GM12878 (cell line): ENCODE results near the gene SLC7A5. TPM values are rescaled to one million over a fixed set of nuclear protein-coding genes. Genes with fewer than 3 reads are reported as not detected.

Experiments
- PML ChIP-seq: IDR thresholded peaks from 2 replicates; pipeline ENCODE4 v1.6.1; 2012; ENCODE audit warnings: low read length, inconsistent platforms
- SMC3 ChIP-seq: IDR thresholded peaks from 2 replicates; pipeline ENCODE4 v1.6.1; 2011; ENCODE audit warnings: low read length, improper control_type of control experiment, borderline replicate concordance
- SPI1 ChIP-seq: IDR thresholded peaks from 2 replicates; pipeline ENCODE4 v1.6.1; 2011; ENCODE audit warnings: low read depth, mild to moderate bottlenecking, low read length, moderate library complexity, borderline replicate concordance; ENCODE audit not compliant: insufficient read depth
- ZNF217 ChIP-seq: fragments of 450-650 bp; IDR thresholded peaks from 2 replicates; pipeline ENCODE4 v1.6.1; 2017; ENCODE audit warnings: antibody characterized with exemption, mild to moderate bottlenecking
- polyA plus RNA-seq, 11 experiments: library from polyadenylated mRNA; depleted of rRNA in 4 of 11; unstranded in 6 of 11; stranded (reverse) in 5 of 11; fragments of >200 nt; fragmentation: Nextera tagmentation in 4 of 11; fragmentation: Illumina TruSeq in 1 of 11; extraction: Ambion mirVana in 4 of 11; extraction: Trizol in 1 of 11; gene quantifications; 1 replicate in 1 of 11; 2 replicates in 10 of 11; pipeline versions ENCODE4 v1.2.1 to v1.2.3, GENCODE V29; 2011 to 2016; ENCODE audit warnings: inconsistent platforms in 2 of 11, missing spikeins in 2 of 11, low read depth in 1 of 11
- total RNA-seq, 4 experiments: library from RNA; depleted of rRNA in 3 of 4; stranded (reverse); fragments of >200 nt in 3 of 4; fragmentation: Illumina TruSeq in 1 of 4; extraction: Trizol in 1 of 4; gene quantifications; 2 replicates each; pipeline versions ENCODE4 v1.2.1 to v1.2.3, GENCODE V29; 2013 to 2021
- TF ChIP-seq, protein P1 (sequence below): fragments of 450-650 bp; IDR thresholded peaks from 2 replicates; pipeline ENCODE4 v1.6.1; 2017; ENCODE audit warnings: antibody characterized with exemption, mild to moderate bottlenecking, moderate library complexity
- TF ChIP-seq, protein P2 (sequence below): IDR thresholded peaks from 2 replicates; pipeline ENCODE4 v1.6.1; 2012; ENCODE audit warnings: low read depth, low read length, improper control_type of control experiment

Gene SLC7A5
- total and polyA plus RNA-seq, 10 of the 15 experiments (the other 5 are each of a cell fraction or from before 2014, with no cell fraction given), result 2.3 to 101 (median 35.8) TPM

DNA sequence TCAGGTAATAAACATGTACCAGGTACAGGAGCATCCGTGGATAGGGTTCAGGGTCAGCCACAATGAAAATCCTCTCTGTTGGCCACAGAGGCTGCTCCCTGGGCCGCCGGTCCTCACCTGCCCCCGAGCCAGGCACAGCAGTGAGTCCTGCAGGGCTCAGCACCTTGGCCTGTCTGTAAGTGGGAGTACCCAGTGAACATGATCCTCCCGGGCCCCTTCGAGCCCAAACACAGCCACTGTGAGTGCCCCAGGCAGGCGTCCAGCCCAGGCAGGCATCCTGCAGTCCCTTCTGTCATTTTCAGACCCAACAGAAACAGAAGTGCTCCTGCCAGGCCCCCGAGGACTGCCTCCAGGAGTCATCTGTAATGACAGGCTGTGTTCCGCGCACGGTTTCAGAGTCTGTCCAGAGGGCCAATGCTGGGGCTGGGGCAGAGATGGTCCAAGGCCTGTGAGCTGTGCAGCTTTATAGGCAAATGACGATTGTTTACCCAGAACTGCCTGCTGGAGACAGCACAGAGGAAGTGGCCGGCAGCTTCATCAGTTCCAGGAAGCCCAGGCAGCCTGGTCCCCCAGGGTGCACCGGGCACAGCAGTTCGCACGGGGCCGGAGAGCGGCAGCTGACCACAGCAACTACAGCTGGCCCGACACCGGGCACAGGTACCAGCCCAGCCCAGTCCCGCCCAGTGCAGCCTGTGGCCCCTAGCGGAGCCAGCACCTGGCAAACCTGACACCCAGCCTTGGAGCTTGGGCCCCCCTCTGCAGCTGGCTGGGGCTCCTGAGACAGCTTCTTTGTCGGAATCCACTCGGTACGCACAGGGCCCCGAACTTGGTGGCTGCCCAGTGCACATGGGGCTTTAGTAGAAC, 13.2 kb downstream of the SLC7A5 start (continued):
- TF ChIP-seq, protein P1, sequence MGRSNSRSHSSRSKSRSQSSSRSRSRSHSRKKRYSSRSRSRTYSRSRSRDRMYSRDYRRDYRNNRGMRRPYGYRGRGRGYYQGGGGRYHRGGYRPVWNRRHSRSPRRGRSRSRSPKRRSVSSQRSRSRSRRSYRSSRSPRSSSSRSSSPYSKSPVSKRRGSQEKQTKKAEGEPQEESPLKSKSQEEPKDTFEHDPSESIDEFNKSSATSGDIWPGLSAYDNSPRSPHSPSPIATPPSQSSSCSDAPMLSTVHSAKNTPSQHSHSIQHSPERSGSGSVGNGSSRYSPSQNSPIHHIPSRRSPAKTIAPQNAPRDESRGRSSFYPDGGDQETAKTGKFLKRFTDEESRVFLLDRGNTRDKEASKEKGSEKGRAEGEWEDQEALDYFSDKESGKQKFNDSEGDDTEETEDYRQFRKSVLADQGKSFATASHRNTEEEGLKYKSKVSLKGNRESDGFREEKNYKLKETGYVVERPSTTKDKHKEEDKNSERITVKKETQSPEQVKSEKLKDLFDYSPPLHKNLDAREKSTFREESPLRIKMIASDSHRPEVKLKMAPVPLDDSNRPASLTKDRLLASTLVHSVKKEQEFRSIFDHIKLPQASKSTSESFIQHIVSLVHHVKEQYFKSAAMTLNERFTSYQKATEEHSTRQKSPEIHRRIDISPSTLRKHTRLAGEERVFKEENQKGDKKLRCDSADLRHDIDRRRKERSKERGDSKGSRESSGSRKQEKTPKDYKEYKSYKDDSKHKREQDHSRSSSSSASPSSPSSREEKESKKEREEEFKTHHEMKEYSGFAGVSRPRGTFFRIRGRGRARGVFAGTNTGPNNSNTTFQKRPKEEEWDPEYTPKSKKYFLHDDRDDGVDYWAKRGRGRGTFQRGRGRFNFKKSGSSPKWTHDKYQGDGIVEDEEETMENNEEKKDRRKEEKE, result no peak
- no peak for TF ChIP-seq PML
- no peak for TF ChIP-seq SMC3
- TF ChIP-seq, protein P2, sequence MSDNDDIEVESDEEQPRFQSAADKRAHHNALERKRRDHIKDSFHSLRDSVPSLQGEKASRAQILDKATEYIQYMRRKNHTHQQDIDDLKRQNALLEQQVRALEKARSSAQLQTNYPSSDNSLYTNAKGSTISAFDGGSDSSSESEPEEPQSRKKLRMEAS, result no peak
- TF ChIP-seq ZNF217, result no peak
- TF ChIP-seq SPI1, result peak; percentile 69; the same call in 1 of the 2 replicates
- TF ChIP-seq, all 136 proteins: peak for 6
